OCI-LY3 (cell line): Measurements from ENCODE around the gene TBCCD1.

Experiments
- H2AFZ ChIP-seq: fragments of 200-600, 300-600 bp; shearing (Covaris generic); 2 replicates; pipeline ENCODE4 v1.6.0; 2014; ENCODE audit warnings: antibody characterized with exemption, low read depth, low read length
- H3K27ac ChIP-seq: fragments of 200-600, 300-600 bp; sonication (generic); 2 replicates; pipeline ENCODE4 v1.5.1; 2014; ENCODE audit warnings: mild to moderate bottlenecking, low read length, moderate library complexity, mixed read lengths
- H3K27me3 ChIP-seq: fragments of 200-600, 300-600 bp; sonication (generic); 2 replicates; pipeline ENCODE4 v1.6.1; 2014; ENCODE audit warnings: low read depth, low read length, mixed read lengths
- H3K36me3 ChIP-seq: fragments of 200-600, 300-600 bp; sonication (generic); replicated peaks from 2 replicates; pipeline ENCODE3; 2014; ENCODE audit warnings: low read depth, low read length, mixed read lengths
- H3K4me1 ChIP-seq: fragments of 300-600, 200-600 bp; sonication (generic); 2 replicates; pipeline ENCODE4 v1.6.1; 2014; ENCODE audit warnings: low read length, mixed read lengths
- H3K4me2 ChIP-seq: fragments of 200-600, 300-600 bp; sonication (generic); 2 replicates; pipeline ENCODE4 v1.6.1; 2014; ENCODE audit warnings: low read length, mixed read lengths
- H3K4me3 ChIP-seq: fragments of 300-600, 200-600 bp; sonication (generic); 2 replicates; pipeline ENCODE4 v1.5.1; 2014; ENCODE audit warnings: antibody characterized with exemption, mild to moderate bottlenecking, low read length, moderate library complexity
- H3K79me2 ChIP-seq: fragments of 300-600, 200-600 bp; shearing (Covaris generic); 2 replicates; pipeline ENCODE4 v1.6.1; 2014; ENCODE audit warnings: mild to moderate bottlenecking, low read length, mixed read lengths
- H3K9ac ChIP-seq: fragments of 300-600, 200-600 bp; shearing (Covaris generic); 2 replicates; pipeline ENCODE4 v1.6.0; 2014; ENCODE audit warnings: mild to moderate bottlenecking, low read length, moderate library complexity
- H3K9me3 ChIP-seq: fragments of 200-600, 300-600 bp; shearing (Covaris generic); 2 replicates; pipeline ENCODE4 v1.6.1; 2014; ENCODE audit warnings: low read length, mixed read lengths; ENCODE audit not compliant: insufficient read depth
- H4K20me1 ChIP-seq: fragments of 200-600, 300-600 bp; sonication (generic); 2 replicates; pipeline ENCODE4 v1.6.1; 2016; ENCODE audit warnings: low read length, mixed read lengths; ENCODE audit not compliant: insufficient read depth
- EZH2phosphoT487 ChIP-seq: fragments of 200-600 bp; shearing (Covaris generic); IDR thresholded peaks from 2 replicates; pipeline ENCODE4 v1.6.1; 2018; ENCODE audit warnings: antibody characterized with exemption, mixed run types, low read depth
- TF ChIP-seq, protein P1 (sequence below): fragments of 200-600, 300-600 bp; sonication (generic); IDR thresholded peaks from 2 replicates; pipeline ENCODE4 v1.5.1; 2014; ENCODE audit warnings: antibody characterized with exemption, low read length, low read depth

TBCCD1 gene

GRCh38 chr3:186567072-186567921 lies at the start of gene TBCCD1:
Gene TBCCD1 (minus strand): TSS chr3:186567339. CDS start chr3:186564329, 3,010 bp downstream.
- H3K4me3 ChIP-seq: peak within 1 kb of the TSS; percentile 92
- no peaks in the 10 kb centered on the region for H3K9me3 ChIP-seq
- peaks cover 19% of the 10 kb centered on the region for H3K4me1 ChIP-seq
- peak within 1 kb of the TSS; percentile 97 for H2AFZ ChIP-seq
- peaks cover 50% of the 10 kb centered on the region for H3K79me2 ChIP-seq
- peak within 1 kb of the TSS; percentile 88 for H3K4me2 ChIP-seq
- H3K27ac ChIP-seq: peak within 1 kb of the TSS; percentile 60
- no peaks in the 10 kb centered on the region for H3K27me3 ChIP-seq
- H3K9ac ChIP-seq: peak within 1 kb of the TSS; percentile 89
- no peak for TF ChIP-seq EZH2phosphoT487
- TF ChIP-seq, protein P1, sequence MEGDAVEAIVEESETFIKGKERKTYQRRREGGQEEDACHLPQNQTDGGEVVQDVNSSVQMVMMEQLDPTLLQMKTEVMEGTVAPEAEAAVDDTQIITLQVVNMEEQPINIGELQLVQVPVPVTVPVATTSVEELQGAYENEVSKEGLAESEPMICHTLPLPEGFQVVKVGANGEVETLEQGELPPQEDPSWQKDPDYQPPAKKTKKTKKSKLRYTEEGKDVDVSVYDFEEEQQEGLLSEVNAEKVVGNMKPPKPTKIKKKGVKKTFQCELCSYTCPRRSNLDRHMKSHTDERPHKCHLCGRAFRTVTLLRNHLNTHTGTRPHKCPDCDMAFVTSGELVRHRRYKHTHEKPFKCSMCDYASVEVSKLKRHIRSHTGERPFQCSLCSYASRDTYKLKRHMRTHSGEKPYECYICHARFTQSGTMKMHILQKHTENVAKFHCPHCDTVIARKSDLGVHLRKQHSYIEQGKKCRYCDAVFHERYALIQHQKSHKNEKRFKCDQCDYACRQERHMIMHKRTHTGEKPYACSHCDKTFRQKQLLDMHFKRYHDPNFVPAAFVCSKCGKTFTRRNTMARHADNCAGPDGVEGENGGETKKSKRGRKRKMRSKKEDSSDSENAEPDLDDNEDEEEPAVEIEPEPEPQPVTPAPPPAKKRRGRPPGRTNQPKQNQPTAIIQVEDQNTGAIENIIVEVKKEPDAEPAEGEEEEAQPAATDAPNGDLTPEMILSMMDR: no peak
- H3K36me3 ChIP-seq: peaks cover 9% of the 10 kb centered on the region
- no peaks in the 10 kb centered on the region for H4K20me1 ChIP-seq

- H3K27me3 ChIP-seq: peaks cover 37% of the 10 kb centered on the region
- H3K9ac ChIP-seq: no peak overlapping the region
- H3K9me3 ChIP-seq: no peaks in the 10 kb centered on the region
- TF ChIP-seq, protein P1: no peak
- TF ChIP-seq EZH2phosphoT487: no peak
- H3K36me3 ChIP-seq: no peaks in the 10 kb centered on the region
- no peaks in the 10 kb centered on the region for H4K20me1 ChIP-seq
- H3K4me3 ChIP-seq: peak overlapping the region; percentile 74; the same call in 1 of the 2 replicates
- H3K79me2 ChIP-seq: no peaks in the 10 kb centered on the region
- H2AFZ ChIP-seq: no peak overlapping the region
- no peak overlapping the region for H3K27ac ChIP-seq
- H3K4me1 ChIP-seq: peaks cover 17% of the 10 kb centered on the region
- H3K4me2 ChIP-seq: peak overlapping the region; percentile 74; the same call in 1 of the 2 replicates
Observed at GRCh38 chr3:186616299-186616617, 49.1 kb upstream of the TBCCD1 start.

DNA sequence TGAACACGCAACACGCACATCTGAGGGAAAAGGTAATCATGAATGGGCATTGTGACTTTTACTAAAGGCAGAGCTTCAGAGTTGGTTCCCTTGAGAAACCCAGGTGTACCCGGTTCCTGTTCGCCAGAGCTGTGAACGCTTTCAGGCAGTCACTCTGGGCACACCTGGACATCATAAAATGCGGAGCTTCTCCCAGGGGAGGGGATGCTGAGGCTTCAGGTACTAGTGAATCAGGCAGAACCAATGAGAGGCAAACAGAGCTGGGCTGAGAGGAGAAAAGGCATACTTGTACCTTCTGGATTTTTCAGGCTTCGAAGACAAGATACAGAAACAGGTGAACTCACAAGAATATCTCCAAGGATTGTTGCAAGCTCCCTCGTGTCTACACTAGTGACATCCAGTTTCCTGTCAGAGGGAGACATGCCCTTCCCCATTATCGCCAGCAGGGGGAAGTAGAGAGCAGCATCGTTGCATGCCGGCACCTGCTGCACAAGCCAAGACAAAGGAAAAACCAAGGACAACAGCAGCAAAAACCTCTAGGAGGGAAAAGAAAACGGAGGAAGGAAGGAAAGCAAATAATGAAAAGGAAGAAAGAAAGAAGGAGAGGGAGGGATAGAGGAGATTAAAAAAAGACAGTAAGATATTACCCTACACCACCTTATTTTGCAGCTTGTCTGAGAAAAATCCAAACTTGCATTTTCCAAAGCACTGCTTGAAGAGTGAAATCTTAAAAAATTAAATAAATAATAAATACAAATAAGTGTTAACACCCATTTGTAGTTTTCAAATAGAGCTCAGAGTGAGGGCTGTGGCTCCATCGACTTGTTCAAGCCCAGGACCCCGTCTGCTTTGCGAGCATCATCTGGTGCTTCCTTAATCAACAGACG lies 47.7 kb upstream of the TBCCD1 start:
- Histone ChIP-seq H3K4me1 (peaks cover 17% of the 10 kb centered on the region), H3K79me2 (no peaks in the 10 kb centered on the region), H4K20me1 (no peaks in the 10 kb centered on the region), H3K27me3 (peaks cover 37% of the 10 kb centered on the region), H3K4me3 (peak overlapping the region; percentile 75), H3K36me3 (no peaks in the 10 kb centered on the region), H3K27ac (no peak overlapping the region), H3K9ac (peak overlapping the region; percentile 16; the same call in 1 of the 2 replicates), H3K4me2 (peak overlapping the region; percentile 96), H2AFZ (peak overlapping the region; percentile 91), H3K9me3 (no peaks in the 10 kb centered on the region)
- TF ChIP-seq, protein P1: peak; percentile 90
- TF ChIP-seq EZH2phosphoT487: no peak

- Histone ChIP-seq H3K4me1 (peaks cover 17% of the 10 kb centered on the region), H3K4me3 (peak overlapping the region; percentile 75), H3K27me3 (peaks cover 37% of the 10 kb centered on the region), H3K79me2 (no peaks in the 10 kb centered on the region), H3K27ac (no peak overlapping the region), H3K36me3 (no peaks in the 10 kb centered on the region), H4K20me1 (no peaks in the 10 kb centered on the region), H3K9me3 (no peaks in the 10 kb centered on the region), H3K4me2 (peak overlapping the region; percentile 96), H3K9ac (no peak overlapping the region), H2AFZ (peak overlapping the region; percentile 91)
- TF ChIP-seq EZH2phosphoT487: no peak
- TF ChIP-seq, protein P1: no peak
Observed at GRCh38 chr3:186614266-186614596, 47.1 kb upstream of the TBCCD1 start.
